HG02610 (cell line): ENCODE results near the gene CAMKV.
"Not testable (repeated sequence)": the region's sequence is repeated elsewhere in the genome, so short reads cannot be mapped to it uniquely, and the experiment has no call there.

ENCODE experiments used
- ATAC-seq: cut with Tn5 transposase; IDR thresholded peaks from one replicate; pipeline ENCODE4 v1.9.1; 2021; ENCODE audit warnings: mild to moderate bottlenecking, moderate library complexity; ENCODE audit not compliant: unreplicated experiment

Gene CAMKV, protein sequence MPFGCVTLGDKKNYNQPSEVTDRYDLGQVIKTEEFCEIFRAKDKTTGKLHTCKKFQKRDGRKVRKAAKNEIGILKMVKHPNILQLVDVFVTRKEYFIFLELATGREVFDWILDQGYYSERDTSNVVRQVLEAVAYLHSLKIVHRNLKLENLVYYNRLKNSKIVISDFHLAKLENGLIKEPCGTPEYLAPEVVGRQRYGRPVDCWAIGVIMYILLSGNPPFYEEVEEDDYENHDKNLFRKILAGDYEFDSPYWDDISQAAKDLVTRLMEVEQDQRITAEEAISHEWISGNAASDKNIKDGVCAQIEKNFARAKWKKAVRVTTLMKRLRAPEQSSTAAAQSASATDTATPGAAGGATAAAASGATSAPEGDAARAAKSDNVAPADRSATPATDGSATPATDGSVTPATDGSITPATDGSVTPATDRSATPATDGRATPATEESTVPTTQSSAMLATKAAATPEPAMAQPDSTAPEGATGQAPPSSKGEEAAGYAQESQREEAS

GRCh38 chr3:49869525-49870126 is at the start of gene CAMKV:
Gene CAMKV (minus strand): TSS chr3:49869906. CDS start chr3:49862388, 7,518 bp downstream.
- ATAC-seq = no peak

- not testable (repeated sequence) for ATAC-seq
These were observed 48.3 kb upstream of the CAMKV start for GRCh38 chr3:49917806-49918590.

- ATAC-seq = no peak
These were observed 47.0 kb upstream of the CAMKV start for GRCh38 chr3:49916686-49917085.

GRCh38 chr3:49914906-49915305 is 45.2 kb upstream of the CAMKV start:
- ATAC-seq = no peak

DNA sequence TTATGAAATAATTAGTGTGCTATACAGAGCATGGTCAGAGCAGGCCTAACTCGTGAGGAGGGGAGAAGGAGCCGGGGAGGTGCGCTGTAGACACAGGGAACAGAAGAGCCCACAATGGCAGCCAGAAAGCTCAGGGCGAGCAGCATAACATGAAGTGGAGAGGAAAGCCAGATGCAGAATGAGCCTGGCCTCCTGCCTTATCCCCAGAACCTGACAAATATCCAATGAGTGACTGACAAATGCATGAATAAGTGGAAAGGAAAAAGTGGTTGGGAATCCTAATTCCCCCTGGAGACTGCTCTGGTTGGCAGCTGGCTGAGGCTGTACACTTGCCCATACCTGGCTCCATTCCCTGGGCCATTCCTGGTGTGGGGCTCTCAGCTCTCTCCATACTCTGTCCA is 43.2 kb upstream of the CAMKV start:
- no peak for ATAC-seq

DNA sequence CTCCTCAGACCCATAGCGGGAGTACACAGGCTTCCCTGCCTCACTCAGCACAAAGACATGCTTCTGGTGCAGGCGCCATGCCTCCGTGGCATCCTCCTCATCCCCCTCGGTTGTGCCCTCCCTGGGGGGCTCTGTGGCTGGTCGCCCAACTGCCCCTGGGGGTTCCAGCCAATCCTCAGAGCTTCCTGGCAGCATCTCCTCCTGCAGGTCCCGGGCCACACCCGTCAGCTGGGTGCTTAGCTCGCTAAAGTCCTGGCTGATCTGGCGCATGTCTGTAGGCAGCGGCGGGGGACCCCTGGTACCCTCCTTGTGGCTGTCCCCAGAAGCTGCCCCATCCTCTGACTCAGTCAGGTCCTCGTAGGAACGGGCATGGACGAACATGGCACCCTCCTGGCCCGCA is 41.9 kb upstream of the CAMKV start:
- ATAC-seq = no peak

GRCh38 chr3:49911124-49911420 is 41.4 kb upstream of the CAMKV start:
- ATAC-seq = no peak

- ATAC-seq = no peak
These were observed 40.9 kb upstream of the CAMKV start for GRCh38 chr3:49910409-49911123.

DNA sequence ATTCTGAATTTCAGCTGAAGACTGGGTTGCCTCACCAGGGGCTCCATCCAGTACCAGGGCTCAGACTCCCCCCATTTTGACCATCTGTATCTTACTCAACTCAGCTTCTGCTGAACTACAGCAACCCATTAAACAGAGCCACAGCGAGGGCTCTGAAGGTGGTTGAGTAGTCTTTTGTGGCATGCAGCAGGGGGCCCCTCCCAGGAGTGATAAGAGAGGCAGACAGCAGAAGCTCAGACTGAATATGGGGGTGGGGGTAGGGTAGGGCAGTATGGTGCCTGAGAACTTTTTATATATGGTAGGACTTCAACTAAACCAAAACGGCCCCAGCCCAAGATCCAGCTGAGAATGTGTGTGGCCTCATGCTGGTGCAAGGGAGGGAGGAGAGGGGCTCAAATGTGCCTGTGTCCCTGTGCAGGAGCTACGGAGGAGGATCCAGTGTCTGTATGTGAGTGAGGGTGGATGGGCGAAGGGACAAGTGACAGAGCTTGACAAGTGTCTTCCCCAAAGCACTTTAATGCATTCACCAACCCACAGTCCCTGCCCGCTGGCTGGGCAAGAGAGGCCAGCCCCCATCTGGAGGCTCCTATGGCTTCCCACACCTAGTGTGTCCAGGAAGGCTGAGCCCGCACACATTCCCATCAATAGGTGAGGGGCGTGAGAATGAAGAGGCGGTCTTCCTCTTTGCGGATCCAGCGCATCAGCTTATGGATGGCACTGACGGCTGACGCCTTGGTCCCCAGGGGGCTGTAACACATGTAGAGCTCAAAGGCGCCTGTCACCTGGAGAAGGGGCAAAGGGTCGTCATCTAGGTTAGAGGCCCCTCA is 38.9 kb upstream of the CAMKV start:
- ATAC-seq = no peak

- ATAC-seq = no peak
These were observed 36.5 kb upstream of the CAMKV start for GRCh38 chr3:49906073-49906743.

- ATAC-seq = not testable (repeated sequence)
These were observed 34.7 kb upstream of the CAMKV start for GRCh38 chr3:49904448-49904847.

DNA sequence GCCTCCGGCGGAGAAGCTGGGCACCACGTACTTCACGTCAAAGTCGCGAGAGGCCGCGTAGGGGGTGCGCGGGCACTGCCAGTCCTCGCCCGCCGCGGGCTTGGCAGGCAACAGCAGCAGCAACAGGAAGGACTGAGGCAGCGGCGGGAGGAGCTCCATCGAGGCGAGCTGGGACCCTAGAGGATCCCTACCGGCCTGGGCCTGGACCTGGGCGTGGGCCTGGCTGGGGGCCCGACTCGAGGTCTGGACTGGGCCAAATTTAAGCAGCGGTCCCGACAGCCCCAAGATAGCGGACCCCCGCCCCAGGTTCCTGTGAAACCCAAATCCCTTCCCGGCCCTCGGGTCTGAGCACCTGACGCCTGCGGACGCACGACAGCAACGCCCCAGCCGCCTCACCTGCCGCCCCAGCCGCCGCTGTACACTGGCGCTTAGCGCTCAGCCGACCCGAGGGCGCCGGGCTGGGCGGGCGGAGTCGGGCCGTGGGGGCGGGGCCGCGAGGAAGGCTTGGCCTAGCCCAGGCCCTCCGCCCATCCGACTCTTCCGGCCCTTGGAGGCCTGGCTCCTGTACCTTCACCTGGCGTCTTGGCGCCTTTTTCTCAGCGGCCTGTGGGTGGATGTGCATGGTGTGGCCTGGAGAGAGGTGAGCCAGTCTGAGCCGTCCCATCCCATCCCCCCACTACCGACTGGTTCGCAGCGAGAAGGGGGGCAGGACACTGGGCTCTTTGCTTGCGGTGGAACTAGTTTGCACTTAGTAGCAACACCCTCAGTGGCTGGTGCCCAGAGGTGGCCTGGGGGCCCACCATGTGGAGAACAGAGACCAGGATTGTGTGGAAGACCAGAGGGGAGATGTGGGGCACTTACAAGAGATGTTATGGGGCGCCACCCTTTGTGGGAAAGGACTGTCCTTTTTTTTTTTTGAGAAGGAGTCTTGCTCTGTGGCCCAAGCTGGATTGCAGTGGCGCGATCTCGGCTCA is 34.0 kb upstream of the CAMKV start, which contains the start of gene MST1R:
Gene MST1R, minus strand, starts transcription at position 423 of the 974 bp plus-strand sequence. Its CDS starts 264 bp downstream, at position 159.
- no peak for ATAC-seq

- ATAC-seq = no peak
These were observed 33.0 kb upstream of the CAMKV start for GRCh38 chr3:49902511-49903345.

- ATAC-seq = no peak
These were observed 31.9 kb upstream of the CAMKV start for GRCh38 chr3:49901366-49902339.

DNA sequence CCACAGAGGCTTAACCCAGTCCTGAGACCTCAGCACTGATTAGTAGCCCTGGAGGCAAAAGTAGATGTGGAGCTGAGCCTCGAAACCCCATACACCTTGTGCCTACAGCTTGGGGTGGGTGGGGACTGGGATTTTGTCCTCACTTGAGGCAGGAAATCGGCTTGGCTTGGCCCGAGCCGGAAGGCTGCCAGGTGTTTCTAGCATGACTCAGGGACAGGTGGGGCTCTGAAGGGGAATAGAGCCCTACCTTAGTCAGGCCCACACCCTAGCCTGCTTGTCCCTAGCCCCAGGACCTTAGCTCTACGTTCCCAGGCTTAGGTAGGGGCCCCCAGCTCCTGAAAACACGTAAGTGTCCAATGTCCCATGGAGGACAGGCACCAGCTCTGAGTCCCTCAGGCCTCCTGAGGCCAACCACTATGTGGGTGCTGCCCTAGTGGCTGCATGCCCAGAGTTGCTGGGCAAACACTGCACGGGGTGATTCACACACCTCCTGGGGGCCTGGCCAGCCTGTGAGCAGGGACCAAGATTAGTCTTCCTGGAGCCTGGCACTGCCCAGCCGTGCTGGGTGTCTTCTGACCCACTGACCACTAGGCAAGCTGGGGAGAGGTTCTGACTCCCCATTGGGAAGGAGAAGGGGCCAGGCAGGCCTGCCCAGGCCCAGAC is 30.9 kb upstream of the CAMKV start:
- no peak for ATAC-seq

- ATAC-seq = no peak
These were observed 30.1 kb upstream of the CAMKV start for GRCh38 chr3:49899815-49900214.
